ENCODE results near the gene SYNDIG1.

DNA sequence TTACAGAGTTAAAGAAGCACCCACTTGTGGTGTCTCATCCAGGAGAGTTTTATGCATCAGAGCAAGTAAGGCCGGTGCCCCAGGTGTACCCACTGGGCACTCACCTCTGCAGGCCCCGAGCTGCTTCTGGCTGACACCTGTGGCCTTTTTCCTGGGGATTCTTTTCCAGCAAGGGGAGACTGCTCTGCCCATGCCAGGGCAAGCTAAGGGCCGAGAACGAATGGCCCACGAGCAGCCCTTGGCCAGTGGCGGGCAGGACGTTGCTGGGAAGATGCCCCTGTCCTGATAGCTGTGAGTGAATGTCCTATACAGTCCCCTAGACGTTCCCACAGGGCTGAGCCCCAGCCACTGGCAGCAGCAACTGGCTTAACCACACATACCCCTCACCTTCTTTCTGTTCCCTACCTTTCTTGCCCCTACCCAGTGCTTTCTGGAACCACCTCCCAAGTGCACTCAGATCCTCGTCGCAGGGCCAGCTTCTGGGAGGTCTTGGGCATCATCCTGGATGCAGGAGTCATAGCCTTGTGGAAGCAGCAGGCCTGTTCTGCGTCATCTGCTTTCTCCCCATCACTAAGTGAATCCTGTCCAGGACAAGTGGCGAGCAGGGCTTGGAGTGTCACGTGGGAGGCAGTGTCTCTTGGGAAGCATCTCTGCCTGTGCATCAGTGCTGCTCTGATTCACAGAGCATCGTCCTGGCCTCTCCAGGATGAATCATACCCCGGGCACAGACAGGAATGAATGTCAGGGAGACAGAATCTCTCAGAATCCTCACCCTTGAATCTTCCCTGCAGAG, 32.5 kb downstream of the SYNDIG1 start:
- TF ChIP-seq, protein P1, sequence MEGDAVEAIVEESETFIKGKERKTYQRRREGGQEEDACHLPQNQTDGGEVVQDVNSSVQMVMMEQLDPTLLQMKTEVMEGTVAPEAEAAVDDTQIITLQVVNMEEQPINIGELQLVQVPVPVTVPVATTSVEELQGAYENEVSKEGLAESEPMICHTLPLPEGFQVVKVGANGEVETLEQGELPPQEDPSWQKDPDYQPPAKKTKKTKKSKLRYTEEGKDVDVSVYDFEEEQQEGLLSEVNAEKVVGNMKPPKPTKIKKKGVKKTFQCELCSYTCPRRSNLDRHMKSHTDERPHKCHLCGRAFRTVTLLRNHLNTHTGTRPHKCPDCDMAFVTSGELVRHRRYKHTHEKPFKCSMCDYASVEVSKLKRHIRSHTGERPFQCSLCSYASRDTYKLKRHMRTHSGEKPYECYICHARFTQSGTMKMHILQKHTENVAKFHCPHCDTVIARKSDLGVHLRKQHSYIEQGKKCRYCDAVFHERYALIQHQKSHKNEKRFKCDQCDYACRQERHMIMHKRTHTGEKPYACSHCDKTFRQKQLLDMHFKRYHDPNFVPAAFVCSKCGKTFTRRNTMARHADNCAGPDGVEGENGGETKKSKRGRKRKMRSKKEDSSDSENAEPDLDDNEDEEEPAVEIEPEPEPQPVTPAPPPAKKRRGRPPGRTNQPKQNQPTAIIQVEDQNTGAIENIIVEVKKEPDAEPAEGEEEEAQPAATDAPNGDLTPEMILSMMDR (IDR thresholded peaks at IDR 0.05) = no peak
- TF ChIP-seq POLR2A (IDR thresholded peaks at IDR 0.05) = no peak

Data from uterus (tissue), 2 donors.